ENCODE data around the gene ZNHIT1. TPM values are rescaled to one million over a fixed set of nuclear protein-coding genes. Genes with fewer than 3 reads are reported as not detected.
A peak's percentile ranks its signal among the peaks of the same experiment; 100 is the strongest.

The ZNHIT1 gene
- total and polyA plus RNA-seq, 11 donors: 47.0 to 156 (median 61.0) TPM

GRCh38 chr7:101174322-101174854, 43.6 kb upstream of the ZNHIT1 start:
- ATAC-seq (no peak), DNase-seq (no peak)
- 3 to 6% (median 4%) methylated on average over 18 to 28 of the region's 28 CpGs for WGBS, 4 donors
- peaks cover 0 to 45% (median 23%) of the 10 kb centered on the region in 12 donors for H3K4me1 ChIP-seq
- no peak overlapping the region for H3K27ac ChIP-seq
- H3K4me3 ChIP-seq: no peak overlapping the region
- TF ChIP-seq CTCF (IDR thresholded peaks at IDR 0.05) (no peak), POLR2A (IDR thresholded peaks at IDR 0.05) (no peak)
- no peaks in the 10 kb centered on the region for H3K9me3 ChIP-seq
- peaks cover 65 to 100% (median 99%) of the 10 kb centered on the region in 9 donors for H3K27me3 ChIP-seq
- no peaks in the 10 kb centered on the region for H3K36me3 ChIP-seq
- intact Hi-C loops (cut with DNase I): no loop called here

GRCh38 chr7:101175664-101176063, 42.3 kb upstream of the ZNHIT1 start:
- intact Hi-C loops (cut with DNase I): no loop called here
- H3K27ac ChIP-seq: no peak overlapping the region
- H3K4me3 ChIP-seq: no peak overlapping the region
- 20 to 46% (median 34%) methylated on average over 3 of the region's 3 CpGs for WGBS, 4 donors
- no peak for TF ChIP-seq CTCF (IDR thresholded peaks at IDR 0.05)
- no peak for TF ChIP-seq POLR2A (IDR thresholded peaks at IDR 0.05)
- peaks cover 0 to 46% (median 20%) of the 10 kb centered on the region in 12 donors for H3K4me1 ChIP-seq
- H3K36me3 ChIP-seq: no peaks in the 10 kb centered on the region
- H3K27me3 ChIP-seq: peaks cover 63 to 100% (median 99%) of the 10 kb centered on the region in 9 donors
- DNase-seq: no peak
- H3K9me3 ChIP-seq: no peaks in the 10 kb centered on the region
- ATAC-seq: no peak

GRCh38 chr7:101177644-101178043, 40.3 kb upstream of the ZNHIT1 start:
- H3K4me3 ChIP-seq: no peak overlapping the region
- no peaks in the 10 kb centered on the region for H3K36me3 ChIP-seq
- H3K4me1 ChIP-seq: peaks cover 0 to 32% (median 10%) of the 10 kb centered on the region in 12 donors
- no peak for TF ChIP-seq CTCF (IDR thresholded peaks at IDR 0.05)
- TF ChIP-seq POLR2A (IDR thresholded peaks at IDR 0.05): no peak
- DNase-seq (no peak), ATAC-seq (no peak)
- peaks cover 51 to 100% (median 88%) of the 10 kb centered on the region in 9 donors for H3K27me3 ChIP-seq
- 57 to 75% (median 64%) methylated on average over 2 of the region's 2 CpGs; no CpG with 5 or more reads in 1 of the 4 donors for WGBS, 4 donors
- H3K27ac ChIP-seq: no peak overlapping the region
- H3K9me3 ChIP-seq: no peaks in the 10 kb centered on the region
- intact Hi-C loops (cut with DNase I): no loop called here

GRCh38 chr7:101179117-101179516, 38.8 kb upstream of the ZNHIT1 start:
- Histone ChIP-seq H3K4me1 (peaks cover 0 to 18% (median 3%) of the 10 kb centered on the region in 12 donors), H3K9me3 (no peaks in the 10 kb centered on the region), H3K36me3 (no peaks in the 10 kb centered on the region), H3K27ac (no peak overlapping the region), H3K27me3 (peaks cover 36 to 97% (median 74%) of the 10 kb centered on the region in 9 donors), H3K4me3 (peak overlapping the region in 1 of 12 donors; percentile 10)
- DNase-seq: no peak
- no peak for ATAC-seq
- TF ChIP-seq POLR2A (IDR thresholded peaks at IDR 0.05) (no peak), CTCF (IDR thresholded peaks at IDR 0.05) (no peak)
- WGBS, 4 donors: 1 to 2% (median 1%) methylated on average over 20 of the region's 20 CpGs
- intact Hi-C loops (cut with DNase I): no loop called here
